ENCODE data around the gene ARL2. TPM values are rescaled to one million over a fixed set of nuclear protein-coding genes. Genes with fewer than 3 reads are reported as not detected.

ARL2 gene
- total RNA-seq, 1 experiment from 2014 or later, result 96.8 TPM

- BruUV-seq (replicated peaks), result no TSS peak
- ChIA-PET POLR2A (no interaction called here), CTCF (no interaction called here)
- H3K36me3 Mint-ChIP-seq (ENCODE audit: insufficient read depth, unreplicated experiment), result no peaks in the 10 kb centered on the region
- no peaks in the 10 kb centered on the region for H3K9me3 Mint-ChIP-seq (ENCODE audit: unreplicated experiment)
- TF ChIP-seq CTCF (IDR thresholded peaks at IDR 0.05; ENCODE audit: unreplicated experiment), result no peak
- H3K27me3 Mint-ChIP-seq (ENCODE audit: insufficient read depth, unreplicated experiment), result no peaks in the 10 kb centered on the region
- H3K4me3 Mint-ChIP-seq (ENCODE audit: unreplicated experiment), result no peak overlapping the region
- DNase-seq (ENCODE audit: unreplicated experiment), result no peak
- intact Hi-C loops (cut with micrococcal nuclease), result no loop called here
- no peaks in the 10 kb centered on the region for H3K4me1 Mint-ChIP-seq (ENCODE audit: insufficient read depth, unreplicated experiment)
- H3K27ac Mint-ChIP-seq (ENCODE audit: low read depth, unreplicated experiment), result no peak overlapping the region
Measured at GRCh38 chr11:64987998-64988854, 25.7 kb upstream of the ARL2 start.

GRCh38 chr11:64989416-64989815, 24.5 kb upstream of the ARL2 start:
- Mint-ChIP-seq H3K9me3 (ENCODE audit: unreplicated experiment) (no peaks in the 10 kb centered on the region), H3K4me3 (ENCODE audit: unreplicated experiment) (no peak overlapping the region), H3K27me3 (ENCODE audit: insufficient read depth, unreplicated experiment) (no peaks in the 10 kb centered on the region), H3K4me1 (ENCODE audit: insufficient read depth, unreplicated experiment) (no peaks in the 10 kb centered on the region), H3K36me3 (ENCODE audit: insufficient read depth, unreplicated experiment) (no peaks in the 10 kb centered on the region), H3K27ac (ENCODE audit: low read depth, unreplicated experiment) (no peak overlapping the region)
- BruUV-seq (replicated peaks), result no TSS peak
- POLR2A ChIA-PET, result interaction anchor here (0.8 kb wide), 1 partner anchor 130 kb away, joined by 3 read pairs; no protein-coding TSS in a partner anchor
- no peak for DNase-seq (ENCODE audit: unreplicated experiment)
- no peak for TF ChIP-seq CTCF (IDR thresholded peaks at IDR 0.05; ENCODE audit: unreplicated experiment)
- intact Hi-C loops (cut with micrococcal nuclease), result no loop called here
- CTCF ChIA-PET, result no interaction called here

GRCh38 chr11:64990222-64990923, 23.6 kb upstream of the ARL2 start:
- no peaks in the 10 kb centered on the region for H3K9me3 Mint-ChIP-seq (ENCODE audit: unreplicated experiment)
- H3K27ac Mint-ChIP-seq (ENCODE audit: low read depth, unreplicated experiment), result no peak overlapping the region
- ChIA-PET CTCF (no interaction called here), POLR2A (no interaction called here)
- no peaks in the 10 kb centered on the region for H3K36me3 Mint-ChIP-seq (ENCODE audit: insufficient read depth, unreplicated experiment)
- no TSS peak for BruUV-seq (replicated peaks)
- H3K4me3 Mint-ChIP-seq (ENCODE audit: unreplicated experiment), result no peak overlapping the region
- TF ChIP-seq CTCF (IDR thresholded peaks at IDR 0.05; ENCODE audit: unreplicated experiment), result no peak
- intact Hi-C loops (cut with micrococcal nuclease), result no loop called here
- DNase-seq (ENCODE audit: unreplicated experiment), result no peak
- H3K27me3 Mint-ChIP-seq (ENCODE audit: insufficient read depth, unreplicated experiment), result no peaks in the 10 kb centered on the region
- no peaks in the 10 kb centered on the region for H3K4me1 Mint-ChIP-seq (ENCODE audit: insufficient read depth, unreplicated experiment)

- H3K4me3 Mint-ChIP-seq (ENCODE audit: unreplicated experiment), result no peak overlapping the region
- peaks cover 12% of the 10 kb centered on the region for H3K4me1 Mint-ChIP-seq (ENCODE audit: insufficient read depth, unreplicated experiment)
- intact Hi-C loops (cut with micrococcal nuclease), result no loop called here
- no peaks in the 10 kb centered on the region for H3K27me3 Mint-ChIP-seq (ENCODE audit: insufficient read depth, unreplicated experiment)
- CTCF ChIA-PET, result no interaction called here
- TF ChIP-seq CTCF (IDR thresholded peaks at IDR 0.05; ENCODE audit: unreplicated experiment), result no peak
- POLR2A ChIA-PET, result interaction anchor here (0.6 kb wide), 1 partner anchor 17 kb away, joined by 4 read pairs; no protein-coding TSS in a partner anchor
- H3K9me3 Mint-ChIP-seq (ENCODE audit: unreplicated experiment), result no peaks in the 10 kb centered on the region
- no peak overlapping the region for H3K27ac Mint-ChIP-seq (ENCODE audit: low read depth, unreplicated experiment)
- BruUV-seq (replicated peaks), result no TSS peak
- H3K36me3 Mint-ChIP-seq (ENCODE audit: insufficient read depth, unreplicated experiment), result no peaks in the 10 kb centered on the region
- DNase-seq (ENCODE audit: unreplicated experiment), result no peak
Measured at GRCh38 chr11:64994318-64994717, 19.6 kb upstream of the ARL2 start.

Data from MCF 10A (cell line).